Measurements from ENCODE around the gene NDC80.

Gene NDC80

DNA sequence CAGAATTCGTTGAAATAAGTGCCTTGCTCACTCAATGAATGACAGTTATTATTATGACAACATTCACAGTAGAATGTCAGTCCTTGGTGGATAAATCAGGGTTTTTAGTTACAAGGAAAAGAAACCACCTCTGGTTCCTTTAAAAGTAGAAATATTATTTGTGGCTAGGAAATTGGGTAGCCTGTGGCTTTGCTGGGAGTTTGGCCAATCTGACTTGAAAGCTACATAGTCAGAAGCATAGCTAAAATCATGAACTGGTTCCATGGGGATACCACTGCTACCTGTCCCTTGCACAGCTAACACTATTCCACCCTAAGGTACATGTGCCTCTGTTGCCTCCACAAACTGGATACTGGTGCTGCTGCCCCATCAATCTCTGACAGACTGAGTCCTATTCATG, 71.4 kb downstream of the NDC80 start:
- no peaks in the 10 kb centered on the region for H3K4me1 ChIP-seq (ENCODE audit: insufficient read depth, poor library complexity, severe bottlenecking)
- no peak overlapping the region for H3K27ac ChIP-seq (ENCODE audit: poor library complexity, severe bottlenecking)
- no peak for TF ChIP-seq CTCF (IDR thresholded peaks at IDR 0.05; ENCODE audit: poor library complexity, severe bottlenecking)
- H3K36me3 ChIP-seq (ENCODE audit: low read depth), result no peaks in the 10 kb centered on the region
- H3K9me3 ChIP-seq (ENCODE audit: severe bottlenecking), result no peaks in the 10 kb centered on the region
- H3K4me3 ChIP-seq (ENCODE audit: severe bottlenecking), result no peak overlapping the region
- no peaks in the 10 kb centered on the region for H3K27me3 ChIP-seq (ENCODE audit: insufficient read depth, poor library complexity, severe bottlenecking)
- DNase-seq (ENCODE audit: low spot score), result no peak
- no peak for ATAC-seq (ENCODE audit: low read depth)

- TF ChIP-seq CTCF (IDR thresholded peaks at IDR 0.05; ENCODE audit: poor library complexity, severe bottlenecking), result no peak
- Histone ChIP-seq H3K4me3 (ENCODE audit: severe bottlenecking) (no peak overlapping the region), H3K9me3 (ENCODE audit: severe bottlenecking) (no peaks in the 10 kb centered on the region), H3K27ac (ENCODE audit: poor library complexity, severe bottlenecking) (no peak overlapping the region), H3K36me3 (ENCODE audit: low read depth) (no peaks in the 10 kb centered on the region), H3K4me1 (ENCODE audit: insufficient read depth, poor library complexity, severe bottlenecking) (no peaks in the 10 kb centered on the region), H3K27me3 (ENCODE audit: insufficient read depth, poor library complexity, severe bottlenecking) (no peaks in the 10 kb centered on the region)
- no peak for ATAC-seq (ENCODE audit: low read depth)
- no peak for DNase-seq (ENCODE audit: low spot score)
Observed at GRCh38 chr18:2644535-2644934, 73.2 kb downstream of the NDC80 start.

- Histone ChIP-seq H3K4me1 (ENCODE audit: insufficient read depth, poor library complexity, severe bottlenecking) (peaks cover 10% of the 10 kb centered on the region), H3K27ac (ENCODE audit: poor library complexity, severe bottlenecking) (no peak overlapping the region), H3K36me3 (ENCODE audit: low read depth) (peaks cover 2% of the 10 kb centered on the region; the same call in 1 of the 2 replicates), H3K9me3 (ENCODE audit: severe bottlenecking) (no peaks in the 10 kb centered on the region), H3K27me3 (ENCODE audit: insufficient read depth, poor library complexity, severe bottlenecking) (no peaks in the 10 kb centered on the region), H3K4me3 (ENCODE audit: severe bottlenecking) (no peak overlapping the region)
- ATAC-seq (ENCODE audit: low read depth), result no peak
- no peak for TF ChIP-seq CTCF (IDR thresholded peaks at IDR 0.05; ENCODE audit: poor library complexity, severe bottlenecking)
- no peak for DNase-seq (ENCODE audit: low spot score)
Observed at GRCh38 chr18:2651981-2652380, 80.6 kb downstream of the NDC80 start.

DNA sequence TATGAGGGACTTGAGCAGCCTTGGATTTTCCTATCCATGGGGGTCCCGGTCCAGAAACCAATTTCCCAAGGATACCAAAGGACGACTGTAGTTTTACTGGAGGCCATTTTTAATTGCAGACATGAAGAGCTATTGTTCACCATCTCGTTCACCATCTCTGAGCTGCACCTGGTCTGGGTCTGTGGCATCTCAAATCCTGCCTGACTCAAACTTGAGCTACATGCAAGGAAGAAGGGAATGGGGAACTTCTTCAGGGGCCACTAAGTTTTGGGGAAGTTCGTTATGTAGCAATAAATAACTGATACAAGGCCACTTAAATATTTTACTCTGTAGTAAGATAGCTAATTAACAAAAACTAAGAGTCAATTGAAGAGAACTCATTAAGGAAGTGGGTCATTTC, 82.1 kb downstream of the NDC80 start:
- TF ChIP-seq CTCF (IDR thresholded peaks at IDR 0.05; ENCODE audit: poor library complexity, severe bottlenecking), result no peak
- H3K27me3 ChIP-seq (ENCODE audit: insufficient read depth, poor library complexity, severe bottlenecking), result no peaks in the 10 kb centered on the region
- no peaks in the 10 kb centered on the region for H3K9me3 ChIP-seq (ENCODE audit: severe bottlenecking)
- ATAC-seq (ENCODE audit: low read depth), result no peak
- DNase-seq (ENCODE audit: low spot score), result no peak
- peaks cover 17% of the 10 kb centered on the region for H3K4me1 ChIP-seq (ENCODE audit: insufficient read depth, poor library complexity, severe bottlenecking)
- H3K36me3 ChIP-seq (ENCODE audit: low read depth), result peaks cover 10% of the 10 kb centered on the region
- no peak overlapping the region for H3K4me3 ChIP-seq (ENCODE audit: severe bottlenecking)
- no peak overlapping the region for H3K27ac ChIP-seq (ENCODE audit: poor library complexity, severe bottlenecking)

- Histone ChIP-seq H3K4me3 (ENCODE audit: severe bottlenecking) (peak overlapping the region; percentile 81), H3K27me3 (ENCODE audit: insufficient read depth, poor library complexity, severe bottlenecking) (no peaks in the 10 kb centered on the region), H3K9me3 (ENCODE audit: severe bottlenecking) (no peaks in the 10 kb centered on the region), H3K4me1 (ENCODE audit: insufficient read depth, poor library complexity, severe bottlenecking) (peaks cover 26% of the 10 kb centered on the region), H3K27ac (ENCODE audit: poor library complexity, severe bottlenecking) (peak overlapping the region; percentile 71), H3K36me3 (ENCODE audit: low read depth) (peaks cover 15% of the 10 kb centered on the region)
- ATAC-seq (ENCODE audit: low read depth) (no peak), DNase-seq (ENCODE audit: low spot score) (no peak)
- TF ChIP-seq CTCF (IDR thresholded peaks at IDR 0.05; ENCODE audit: poor library complexity, severe bottlenecking), result no peak
Observed at GRCh38 chr18:2654169-2654927, 83.0 kb downstream of the NDC80 start.
